ENCODE measurements around the gene TERT. TPM values are rescaled to one million over a fixed set of nuclear protein-coding genes. Genes with fewer than 3 reads are reported as not detected.

TERT gene
- total and polyA plus RNA-seq, 2 of the 8 experiments (the other 6 are each of a cell fraction or from before 2014, with no cell fraction given), result 13.1 to 23.1 TPM

GRCh38 chr5:1259806-1260480 lies 34.9 kb downstream of the TERT start:
- no peak overlapping the region for H4K8ac ChIP-seq (ENCODE audit: extremely low read depth, insufficient read depth, low read length)
- 0 out of 2 replicates have a peak overlapping the region, but pooled peaks have one; percentile 60 for H2BK12ac ChIP-seq (ENCODE audit: low read depth, low read length)
- no peak overlapping the region for H3K23ac ChIP-seq (ENCODE audit: insufficient read length)
- peak overlapping the region; percentile 54 for H4K91ac ChIP-seq (replicated peaks; ENCODE audit: insufficient read length, low read length)
- H2AFZ ChIP-seq (ENCODE audit: low read length), result no peak overlapping the region
- TF ChIP-seq RNF2 (IDR thresholded peaks at IDR 0.05; ENCODE audit: borderline replicate concordance, low read depth, low read length, missing control alignments, poor library complexity, severe bottlenecking), result no peak
- no peak overlapping the region for H4K5ac ChIP-seq (ENCODE audit: insufficient read length, low read depth, low read length)
- 0 out of 2 replicates have a peak overlapping the region, but pooled peaks have one; percentile 61 for H2BK20ac ChIP-seq (ENCODE audit: low read length)
- peak overlapping the region; percentile 60; the same call in 1 of the 2 replicates for H2BK5ac ChIP-seq (ENCODE audit: low read depth, low read length)
- no peaks in the 10 kb centered on the region for H3K23me2 ChIP-seq (ENCODE audit: low read depth, low read length)
- peak overlapping the region; percentile 88; the same call in 1 of the 2 replicates for H2BK15ac ChIP-seq (ENCODE audit: low read length)
- no peak overlapping the region for H3K9ac ChIP-seq (replicated peaks in 1 of 4; ENCODE audit: extremely low read depth in 1 of 4, low read depth in 3 of 4, low read length in 3 of 4)
- no peak overlapping the region for H3K4ac ChIP-seq (replicated peaks; ENCODE audit: insufficient read length, low read depth, low read length)
- no peak overlapping the region for H3K27ac ChIP-seq (ENCODE audit: low read depth, low read length)
- H3K56ac ChIP-seq (replicated peaks; ENCODE audit: insufficient read length, low read depth, low read length), result no peak overlapping the region
- ChIA-PET POLR2A (ENCODE audit: partially characterized antibody) (no interaction called here), CTCF (ENCODE audit: partially characterized antibody) (no interaction called here)
- no peak for FAIRE-seq
- no peaks in the 10 kb centered on the region for H3K27me3 ChIP-seq (replicated peaks in 1 of 4; ENCODE audit: control insufficient read depth in 3 of 4, extremely low read depth in 1 of 4, insufficient read depth in 3 of 4, low read length in 3 of 4)
- WGBS, 2 experiments (ENCODE audit: extremely low coverage in 1 of 2, insufficient coverage in 1 of 2, insufficient read length in 1 of 2, insufficient replicate concordance in 2 of 2, low coverage in 1 of 2, low lambda C conversion rate in 2 of 2, missing lambda C conversion rate in 1 of 2), result 91% methylated on average over 20 of the region's 23 CpGs; no CpG with 5 or more reads in 1 of the 2 experiments
- H3K4me3 ChIP-seq (ENCODE audit: extremely low read depth in 1 of 4, insufficient read depth in 2 of 4, low read depth in 3 of 4, low read length in 4 of 4), result no peak overlapping the region
- no peak overlapping the region for H2BK120ac ChIP-seq (replicated peaks; ENCODE audit: low read depth, low read length)
- no peaks in the 10 kb centered on the region; a peak in 1 of 7 replicates for H3K4me1 ChIP-seq (replicated peaks in 1 of 4; ENCODE audit: control insufficient read depth in 3 of 4, insufficient read depth in 4 of 4, low read length in 3 of 4)
- no peaks in the 10 kb centered on the region for H3K79me2 ChIP-seq (ENCODE audit: control insufficient read depth in 1 of 2, insufficient read depth in 2 of 2, low read length in 2 of 2)
- no peak overlapping the region for H3K4me2 ChIP-seq (ENCODE audit: insufficient read depth in 1 of 2, low read depth in 2 of 2, low read length in 2 of 2)
- H3K18ac ChIP-seq (ENCODE audit: extremely low read depth, low read length), result no peak overlapping the region
- no peak overlapping the region for H2AK5ac ChIP-seq (ENCODE audit: low read depth, low read length)
- no peak overlapping the region for H3K14ac ChIP-seq (ENCODE audit: insufficient read length)
- no peaks in the 10 kb centered on the region for H3K79me1 ChIP-seq (ENCODE audit: low read depth, low read length)
- DNase-seq (ENCODE audit: low read depth in 1 of 2, low spot score in 2 of 2), result no peak
- peaks cover 0 to 9% of the 10 kb centered on the region in 2 experiments for H4K20me1 ChIP-seq (replicated peaks in 1 of 2; ENCODE audit: control insufficient read depth in 1 of 2, insufficient read depth in 2 of 2, low read length in 2 of 2)
- peaks cover 0 to 39% (median 10%) of the 10 kb centered on the region in 4 experiments; a peak in 6 of 8 replicates for H3K36me3 ChIP-seq (ENCODE audit: control insufficient read depth in 2 of 4, insufficient read depth in 4 of 4, low read length in 3 of 4)
- H3K9me3 ChIP-seq (ENCODE audit: insufficient read depth in 2 of 2, low read depth in 1 of 2, low read length in 1 of 2), result peaks cover 28 to 43% of the 10 kb centered on the region in 2 experiments
